ENCODE measurements around the gene TMIGD1.
A peak's percentile ranks its signal among the peaks of the same experiment; 100 is the strongest.
"Not testable (repeated sequence)": the region's sequence is repeated elsewhere in the genome, so short reads cannot be mapped to it uniquely, and the experiment has no call there.

TMIGD1 gene

DNA sequence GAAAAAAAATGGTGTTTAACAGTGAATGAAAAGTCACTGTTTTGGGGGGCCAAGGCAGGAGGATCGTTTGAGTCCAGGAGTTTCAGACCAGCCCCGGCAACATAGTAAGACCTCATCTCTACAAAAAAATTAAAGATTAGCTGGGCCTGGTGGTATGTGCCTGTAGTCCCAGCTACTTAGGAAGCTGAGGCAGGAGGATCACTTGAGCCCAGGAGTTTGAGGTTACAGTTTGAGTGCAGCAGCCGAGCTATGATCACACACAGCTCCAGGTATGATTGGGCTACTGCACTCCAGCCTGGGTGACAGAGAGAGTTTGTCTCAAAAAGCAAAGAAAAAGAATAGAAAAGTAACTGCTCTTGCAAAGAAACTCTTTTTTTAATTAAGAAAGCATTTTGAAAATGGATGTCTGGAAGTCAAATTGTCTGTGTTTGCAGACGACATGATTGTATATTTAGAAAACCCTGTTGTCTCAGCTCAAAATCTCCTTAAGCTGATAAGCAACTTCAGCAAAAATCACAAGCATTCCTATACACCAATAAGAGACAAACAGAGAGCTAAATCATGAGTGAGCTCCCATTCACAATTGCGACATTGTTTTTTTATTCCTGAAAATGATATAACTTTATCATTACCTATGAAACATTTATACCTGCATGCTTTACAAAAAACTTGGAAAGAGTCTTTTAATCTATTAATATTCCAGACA, 24.4 kb upstream of the TMIGD1 start:
- DNase-seq (ENCODE audit: low read depth) = no peak

DNA sequence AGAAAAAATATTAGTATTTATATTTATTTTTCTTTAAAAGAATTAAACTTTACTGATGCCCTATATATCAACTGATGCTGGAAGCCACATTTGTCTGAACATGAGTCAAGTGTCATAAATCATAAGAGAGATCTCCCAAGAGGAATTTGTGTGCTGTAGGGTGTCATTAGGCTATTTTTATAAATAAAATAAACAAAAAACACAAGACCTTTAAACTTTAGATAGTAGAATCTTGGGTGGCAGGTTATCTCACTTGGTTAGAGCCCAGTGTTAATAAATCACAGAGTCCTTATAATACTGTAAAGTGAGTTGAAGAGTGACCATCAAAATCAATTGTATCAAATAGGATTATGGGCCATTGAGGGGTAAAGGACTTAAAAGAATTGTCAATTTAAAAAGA, 23.6 kb upstream of the TMIGD1 start:
- DNase-seq (ENCODE audit: low read depth) = no peak

DNA sequence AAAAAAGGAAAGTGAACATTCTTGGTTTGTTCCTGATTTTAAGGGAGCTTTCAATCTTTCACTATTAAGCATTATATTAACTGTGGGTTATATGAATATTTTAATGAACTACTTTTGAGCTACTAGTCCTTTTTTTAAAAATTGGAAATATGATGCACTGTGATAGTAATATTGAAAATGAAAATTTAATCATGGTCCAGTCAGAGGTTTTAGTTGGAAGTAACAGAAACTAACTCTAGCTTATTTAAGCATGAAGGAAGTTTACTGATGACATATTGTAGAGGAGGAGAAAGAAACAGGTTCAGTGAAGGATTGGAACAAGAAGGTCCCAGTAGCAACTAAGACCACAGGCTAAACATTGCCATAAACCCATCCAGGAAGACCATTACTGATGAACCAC, 20.8 kb upstream of the TMIGD1 start:
- no peak for DNase-seq (ENCODE audit: low read depth)

DNA sequence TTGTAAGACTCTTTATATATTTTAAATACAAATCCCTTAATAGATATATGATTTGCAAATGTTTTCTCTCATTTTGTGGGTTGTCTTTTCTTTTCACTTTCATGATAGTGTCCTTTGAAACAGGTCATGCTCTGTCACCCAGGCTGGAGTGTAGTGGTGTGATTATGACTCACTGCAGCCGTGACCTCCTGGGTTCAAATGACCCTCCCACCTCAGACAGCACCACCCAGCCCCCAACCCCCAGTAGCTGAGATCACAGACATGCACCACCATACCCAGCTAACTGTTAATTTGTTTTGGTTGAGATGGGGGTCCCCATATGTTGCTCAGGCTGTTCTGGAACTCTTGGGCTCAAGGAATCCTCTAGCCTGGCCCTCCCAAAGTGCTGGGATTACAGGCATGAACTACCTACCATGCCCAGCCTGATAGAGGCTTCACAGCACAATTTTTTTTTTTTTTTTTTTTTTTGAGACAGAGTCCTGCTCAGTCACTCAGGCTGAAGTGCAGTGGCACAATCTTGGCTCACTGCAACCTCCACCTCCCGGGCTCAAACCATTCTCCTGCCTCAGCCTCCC, 18.5 kb upstream of the TMIGD1 start:
- DNase-seq (ENCODE audit: low read depth) = no peak

DNA sequence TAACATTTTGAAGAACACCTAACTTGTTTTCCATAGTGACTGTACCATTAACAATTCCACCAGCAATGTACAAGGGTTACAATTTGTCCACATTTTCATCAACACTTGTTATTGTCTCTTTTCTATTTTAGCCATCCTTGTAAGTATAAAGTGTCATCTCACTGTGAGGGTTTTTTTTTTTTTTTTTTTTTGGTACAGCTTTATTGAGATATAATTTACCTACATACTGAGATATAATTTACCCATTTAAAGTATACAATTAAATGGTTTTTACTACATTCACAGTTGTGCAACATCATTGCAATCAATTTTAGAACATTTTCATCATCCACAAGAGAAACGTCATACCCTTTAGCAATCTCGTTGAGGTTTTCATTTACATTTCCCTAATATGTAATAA, 17.9 kb upstream of the TMIGD1 start:
- DNase-seq (ENCODE audit: low read depth) = no peak

DNA sequence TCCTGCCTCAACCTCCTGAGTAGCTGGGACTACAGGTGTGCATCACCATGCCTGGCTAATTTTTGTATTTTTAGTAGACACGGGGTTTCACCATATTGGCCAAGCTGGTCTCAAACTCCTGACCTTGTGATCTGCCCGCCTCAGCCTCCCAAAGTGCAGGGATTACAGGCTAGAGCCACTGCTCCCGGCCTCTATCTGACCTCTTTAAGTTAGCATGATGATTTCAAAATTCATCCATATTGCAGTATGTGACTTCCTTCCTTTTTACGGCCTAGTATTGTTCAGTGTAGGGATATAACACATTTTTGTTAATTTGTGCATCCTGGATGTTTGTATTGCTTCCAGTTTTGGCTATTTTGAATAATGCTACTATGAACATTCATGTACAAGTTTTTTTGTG, 17.4 kb upstream of the TMIGD1 start:
- not testable (repeated sequence) for DNase-seq (ENCODE audit: low read depth)

DNA sequence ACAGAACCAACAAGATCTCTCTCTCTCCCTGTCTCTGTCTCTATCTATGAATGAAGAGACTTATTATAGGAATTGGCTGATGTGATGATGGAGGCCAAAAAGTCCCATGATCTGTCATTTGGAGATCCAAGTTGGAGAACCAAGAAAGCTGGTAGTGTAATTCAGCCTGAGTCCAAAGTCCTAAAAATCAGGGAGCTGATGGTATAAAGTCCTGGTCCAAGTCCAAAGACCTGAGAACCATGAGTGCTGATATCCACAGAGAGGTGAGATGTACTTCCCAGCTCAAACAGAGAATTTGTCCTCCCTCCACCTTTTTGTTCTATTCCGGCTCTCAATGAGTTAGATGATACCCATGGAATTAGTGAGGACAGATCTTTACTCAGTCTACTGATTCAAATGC, 15.4 kb upstream of the TMIGD1 start:
- no peak for DNase-seq (ENCODE audit: low read depth)

DNA sequence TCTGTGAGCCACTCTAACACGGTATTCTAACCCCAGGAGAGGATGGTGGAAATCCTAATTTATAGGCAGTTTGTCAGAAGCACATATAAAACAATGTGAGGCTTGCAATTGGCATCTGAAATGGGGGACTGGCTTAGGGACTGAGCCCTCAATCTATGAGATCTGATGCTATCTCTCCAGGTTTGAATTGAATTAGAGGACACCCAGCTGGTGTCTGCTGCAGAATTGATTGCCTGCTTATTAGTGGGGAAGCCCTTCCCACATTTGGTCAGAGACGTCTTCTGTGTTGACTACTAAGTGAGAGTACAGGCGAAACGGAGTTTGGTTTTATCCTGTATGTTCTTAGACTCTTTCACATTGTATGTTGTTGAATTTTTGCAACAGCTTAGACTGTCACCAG, 13.6 kb upstream of the TMIGD1 start:
- DNase-seq (ENCODE audit: low read depth) = no peak

DNA sequence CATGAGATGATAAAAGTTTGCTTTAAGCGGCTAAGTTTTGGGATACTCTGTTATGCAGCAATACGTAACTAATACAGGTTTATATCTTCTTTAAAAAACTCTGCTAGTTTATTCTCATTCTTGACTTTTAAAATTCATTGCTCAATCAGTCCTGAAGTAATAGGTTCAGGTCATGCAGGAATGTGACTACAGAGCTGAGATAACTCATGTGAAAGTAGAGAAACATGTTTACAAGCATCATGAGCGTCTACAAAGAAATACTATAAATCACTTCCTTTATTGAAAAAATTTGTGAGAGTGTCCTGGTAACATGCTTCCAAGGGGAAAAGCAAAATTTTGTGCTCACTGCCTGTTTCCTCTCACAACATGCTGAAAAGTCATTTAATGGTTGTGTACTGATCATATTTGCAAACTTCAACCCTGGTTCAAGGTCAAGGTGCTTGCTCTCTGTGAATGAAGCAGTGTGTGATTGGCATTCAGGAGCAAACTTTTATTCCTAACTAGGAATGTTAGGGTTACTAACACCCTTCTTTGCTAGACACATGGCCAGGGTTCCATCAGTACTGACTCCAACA, 12.5 kb upstream of the TMIGD1 start:
- DNase-seq (ENCODE audit: low read depth) = no peak

DNA sequence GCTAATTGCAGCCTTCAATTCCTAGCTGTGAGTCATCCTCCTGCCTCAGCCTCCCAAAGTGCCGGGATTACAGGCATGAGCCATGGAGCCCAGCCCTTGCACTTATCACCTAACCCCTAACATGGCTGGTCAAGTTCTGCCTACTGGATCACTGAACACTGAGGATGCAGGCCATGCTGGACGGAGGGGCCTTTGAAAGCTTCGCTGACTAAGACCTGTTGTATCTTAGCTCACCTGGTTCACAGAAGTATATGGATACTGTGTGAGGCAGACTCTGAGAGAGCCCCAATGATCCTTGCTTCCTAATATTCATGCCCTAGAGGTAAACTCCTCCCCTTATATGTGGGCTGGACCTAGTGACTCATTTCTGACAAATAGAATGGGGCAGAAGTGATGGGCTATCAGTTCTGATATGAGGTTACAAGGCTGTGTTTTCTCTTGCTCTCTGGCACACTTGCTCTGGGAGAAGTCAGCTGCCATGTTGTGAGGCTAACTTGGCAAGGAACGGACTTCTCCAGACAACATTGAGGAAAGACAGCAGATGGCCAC, 11.7 kb upstream of the TMIGD1 start:
- DNase-seq (ENCODE audit: low read depth) = no peak

DNA sequence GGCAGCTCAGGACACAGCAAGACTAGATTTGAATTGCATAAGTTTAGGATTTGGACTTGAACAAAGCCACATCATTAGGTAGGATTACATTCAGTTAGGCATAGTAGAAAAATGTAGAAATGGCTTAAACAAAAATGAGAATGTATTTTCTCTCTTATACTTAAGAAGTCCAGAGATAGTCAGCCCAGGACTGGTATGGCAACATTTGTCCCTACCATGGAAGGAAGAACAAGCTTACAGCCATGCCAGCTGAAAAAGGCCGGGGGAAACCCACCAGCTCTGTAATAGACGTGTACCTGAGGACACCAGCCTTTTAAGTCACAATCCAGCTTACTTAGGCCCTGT, 11.2 kb upstream of the TMIGD1 start:
- no peak for DNase-seq (ENCODE audit: low read depth)

DNA sequence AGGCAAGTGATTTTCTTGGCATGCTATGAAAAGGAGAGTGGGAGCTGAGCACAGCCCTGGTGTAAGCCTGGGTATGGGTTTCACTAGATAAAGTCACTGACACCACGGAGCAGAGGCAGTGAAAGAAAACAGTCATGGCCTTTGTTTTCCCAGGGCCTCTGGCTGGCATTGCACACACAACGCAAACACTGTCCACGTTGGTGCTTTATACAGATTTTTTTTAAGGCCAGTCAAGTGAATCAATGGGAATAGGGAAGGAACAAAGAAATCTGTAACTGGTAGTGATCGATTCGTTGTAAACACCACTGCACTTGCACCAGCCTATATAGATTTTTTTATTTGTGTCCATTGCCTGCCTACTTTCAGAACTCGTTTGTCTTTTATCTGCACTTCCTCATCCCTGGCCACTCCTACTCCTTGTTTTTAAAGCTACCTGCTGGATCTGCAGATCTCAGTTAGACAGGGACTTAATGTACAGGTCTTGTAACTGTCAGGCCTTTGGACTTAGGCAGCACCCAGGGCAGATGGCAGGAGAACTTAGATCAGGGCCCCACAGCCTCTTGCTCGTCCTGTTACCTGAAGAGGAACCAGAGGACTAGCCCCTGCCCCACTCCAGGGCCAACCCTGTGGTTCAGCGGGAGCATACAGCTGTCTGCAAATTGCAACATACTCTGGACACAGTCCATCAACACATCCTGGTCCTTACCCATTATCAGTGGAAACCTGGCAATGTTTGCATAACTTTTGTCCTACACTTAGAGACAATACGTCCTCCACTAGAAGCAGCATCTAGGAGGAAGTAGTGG, 10.6 kb upstream of the TMIGD1 start:
- no peak for DNase-seq (ENCODE audit: low read depth)

DNA sequence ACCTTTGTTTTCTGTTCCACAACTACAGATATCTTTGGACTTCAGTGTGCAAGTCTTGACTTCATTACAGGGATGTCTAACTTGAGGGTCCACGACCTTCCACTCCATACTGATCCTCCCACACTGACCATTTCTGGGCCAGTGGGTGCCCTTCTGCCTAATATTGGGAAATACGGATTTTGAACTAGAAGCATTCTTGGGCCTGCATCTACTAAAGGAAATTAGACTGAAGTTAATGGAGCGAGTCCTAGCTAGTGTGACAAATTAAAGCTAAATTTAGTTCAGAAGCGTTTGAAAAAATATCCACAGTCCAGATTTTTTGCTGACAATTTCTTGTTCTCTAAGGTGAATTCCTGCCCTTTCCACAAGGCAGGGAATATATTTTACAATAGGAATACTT, 9.9 kb upstream of the TMIGD1 start:
- DNase-seq (ENCODE audit: low read depth) = no peak

DNA sequence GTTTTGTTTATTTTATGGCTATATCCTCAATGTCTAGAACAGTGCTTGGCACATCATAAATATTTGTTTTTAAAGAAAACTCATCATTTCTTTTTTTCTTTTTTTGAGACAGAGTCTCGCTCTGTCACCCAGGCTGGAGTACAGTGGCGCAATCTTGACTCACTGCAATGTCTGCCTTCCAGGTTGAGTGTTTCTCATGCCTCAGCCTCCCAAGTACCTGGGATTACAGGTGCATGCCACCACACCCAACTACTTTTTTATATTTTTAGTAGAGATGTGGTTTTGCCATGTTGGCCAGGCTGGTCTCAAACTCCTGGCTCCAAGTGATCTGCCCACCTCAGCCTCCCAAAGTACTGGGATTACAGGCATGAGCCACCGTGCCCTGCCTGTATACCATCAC, 9.4 kb upstream of the TMIGD1 start:
- not testable (repeated sequence) for DNase-seq (ENCODE audit: low read depth)

DNA sequence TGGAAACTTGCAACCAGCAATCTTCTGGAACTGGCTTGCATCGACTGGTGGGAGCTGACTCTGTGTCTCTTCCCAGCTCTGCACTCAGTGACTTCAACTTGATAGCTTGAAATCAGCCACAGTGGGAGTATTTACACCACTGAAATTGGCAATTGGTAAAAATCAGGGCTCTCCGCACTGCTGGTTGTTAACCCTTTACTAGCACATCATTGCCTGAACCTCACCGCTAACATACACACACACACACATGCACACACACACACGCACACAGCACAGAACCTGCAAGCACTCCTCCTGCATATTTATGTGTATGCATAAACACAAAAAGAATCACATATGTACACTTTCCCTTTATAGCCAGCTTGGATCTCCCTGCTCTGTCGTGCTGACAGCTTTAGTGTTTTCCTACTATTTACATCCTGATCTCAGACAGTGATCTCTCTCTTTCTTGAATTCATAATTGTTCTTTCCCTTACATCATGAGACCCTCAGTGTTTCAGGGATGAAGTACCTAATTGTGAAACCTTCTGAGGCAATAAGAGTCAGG, 7.9 kb upstream of the TMIGD1 start:
- no peak for DNase-seq (ENCODE audit: low read depth)

DNA sequence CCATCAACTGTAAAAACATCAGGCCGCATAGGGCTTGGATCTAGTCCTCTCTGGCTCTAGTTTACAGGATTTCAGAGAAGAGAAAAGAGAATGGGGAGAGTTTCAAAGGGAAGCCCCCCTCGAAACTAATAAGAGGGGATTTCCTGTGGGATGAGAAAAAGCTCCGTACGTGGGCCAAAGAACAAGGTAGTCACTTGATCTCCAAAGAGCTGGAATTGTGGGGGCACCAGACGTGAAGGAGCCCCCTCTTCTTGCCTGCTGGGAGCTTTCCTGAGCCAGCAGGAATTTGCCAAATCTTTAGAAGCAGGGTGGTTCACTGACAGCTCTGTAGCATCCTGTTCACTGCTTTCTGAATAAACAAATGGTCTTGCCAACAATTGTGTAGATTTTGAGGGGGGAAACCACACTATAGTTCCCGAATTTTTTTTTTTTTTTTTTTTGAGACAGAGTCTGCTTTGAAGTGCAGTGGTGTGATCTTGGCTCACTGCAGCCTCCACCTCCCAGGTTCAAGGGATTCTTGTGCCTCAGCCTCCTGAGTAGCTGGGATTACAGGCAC, 7.0 kb upstream of the TMIGD1 start:
- DNase-seq (ENCODE audit: low read depth) = no peak

DNA sequence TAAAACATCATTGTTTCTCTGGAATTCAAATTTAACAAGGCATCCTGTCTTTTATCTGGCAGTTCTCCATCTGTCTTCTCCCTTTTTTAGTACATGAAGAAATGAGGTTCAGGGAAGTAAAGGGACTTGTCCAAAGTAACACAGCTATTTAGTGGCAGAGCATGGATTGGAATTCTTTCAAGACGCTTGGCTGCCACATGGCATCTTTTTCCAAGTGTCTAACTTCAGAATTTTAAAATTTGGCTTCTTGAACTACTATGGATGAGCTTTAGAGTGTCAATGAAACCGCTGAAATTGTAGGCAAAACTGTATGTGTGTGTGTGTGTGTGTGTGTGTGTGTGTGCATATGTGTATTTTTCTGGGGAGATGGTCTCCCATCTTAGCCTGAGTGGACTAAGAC, 5.2 kb upstream of the TMIGD1 start:
- no peak for DNase-seq (ENCODE audit: low read depth)

DNA sequence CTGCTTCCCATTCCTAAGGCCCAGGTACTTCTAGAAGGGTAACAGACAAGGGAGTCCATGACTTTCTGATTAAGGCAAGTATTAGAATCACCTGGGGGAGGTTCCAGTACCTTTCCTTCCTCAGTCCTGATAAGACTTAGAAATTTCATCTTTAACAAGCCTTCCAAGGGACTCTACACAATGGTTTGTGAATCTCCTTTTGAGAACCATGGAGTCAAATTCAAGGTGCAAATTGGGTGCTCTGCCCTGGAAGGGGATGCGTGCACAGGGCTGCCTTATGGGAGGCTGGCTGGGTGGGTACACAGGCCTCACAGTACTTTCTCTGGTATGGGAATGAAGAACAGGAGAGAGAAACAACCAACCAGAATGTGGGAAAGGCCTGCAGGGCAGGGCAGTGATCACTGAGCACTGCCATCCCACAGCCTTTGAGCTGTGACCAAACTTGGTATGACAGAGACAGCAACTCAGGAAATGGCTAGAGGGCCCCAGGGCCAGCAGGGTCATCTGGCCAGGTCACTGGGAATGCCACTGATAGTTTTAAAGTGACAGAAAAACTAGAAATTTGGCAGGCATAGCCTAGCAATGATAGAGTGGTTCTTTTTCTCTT, 3.6 kb upstream of the TMIGD1 start:
- DNase-seq (ENCODE audit: low read depth) = no peak

DNA sequence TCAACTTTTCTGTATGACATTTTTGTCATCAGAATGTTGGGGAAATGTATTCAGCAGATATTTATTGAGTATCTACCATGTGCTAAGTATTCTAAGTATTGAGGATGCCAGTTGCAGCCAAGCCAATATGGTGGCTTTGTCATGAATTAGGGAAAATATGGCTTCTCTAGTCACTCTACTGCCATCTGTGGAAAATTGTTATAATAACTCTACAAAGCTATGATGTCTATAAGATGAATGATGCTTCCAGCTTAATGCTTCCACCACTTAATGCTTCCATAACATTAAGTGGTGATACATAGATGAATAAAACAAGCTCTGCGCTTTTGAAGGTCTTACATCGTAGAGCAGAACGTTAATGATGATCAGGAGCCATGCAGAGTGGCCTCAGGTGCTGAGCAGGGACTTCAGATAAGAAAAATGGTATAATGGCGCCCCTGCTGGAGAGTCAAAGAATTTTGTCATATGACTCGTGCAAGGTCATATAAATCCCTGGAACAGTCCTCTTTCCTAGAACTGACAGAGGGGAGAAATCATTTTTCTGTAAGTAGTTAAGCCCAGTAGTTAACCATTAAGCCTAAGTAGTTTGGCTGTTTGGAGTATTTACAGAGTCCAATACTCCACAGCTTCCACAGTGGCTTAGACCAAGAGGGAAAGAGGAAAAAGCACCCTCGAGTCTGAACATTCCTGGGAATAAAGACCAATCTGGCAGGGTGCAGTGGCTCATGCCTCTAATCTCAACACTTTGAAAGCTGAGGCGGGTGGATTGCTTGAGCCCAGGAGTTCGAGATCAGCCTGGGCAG, 2.7 kb upstream of the TMIGD1 start:
- DNase-seq (ENCODE audit: low read depth) = peak; percentile 44

DNA sequence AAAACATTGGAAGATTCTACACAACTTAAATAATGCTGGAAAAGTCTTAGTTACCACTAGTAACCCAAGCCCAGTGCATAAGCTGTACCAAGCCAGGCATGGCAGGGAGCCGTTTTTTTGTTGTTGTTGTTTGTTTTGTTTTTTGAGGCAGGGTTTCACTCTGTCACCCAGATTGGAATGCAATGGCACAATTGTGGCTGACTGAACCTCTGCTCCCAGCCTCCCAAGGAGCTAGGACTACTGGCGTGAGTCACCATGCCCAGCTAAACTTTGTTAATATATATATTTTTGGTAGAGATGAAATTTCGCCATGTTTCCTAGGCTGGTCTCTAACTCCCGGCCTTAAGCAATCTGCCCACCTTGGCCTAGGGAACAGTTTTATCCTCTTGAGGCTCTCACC, 564 bp upstream of the TMIGD1 start:
- no peak for DNase-seq (ENCODE audit: low read depth)

DNA sequence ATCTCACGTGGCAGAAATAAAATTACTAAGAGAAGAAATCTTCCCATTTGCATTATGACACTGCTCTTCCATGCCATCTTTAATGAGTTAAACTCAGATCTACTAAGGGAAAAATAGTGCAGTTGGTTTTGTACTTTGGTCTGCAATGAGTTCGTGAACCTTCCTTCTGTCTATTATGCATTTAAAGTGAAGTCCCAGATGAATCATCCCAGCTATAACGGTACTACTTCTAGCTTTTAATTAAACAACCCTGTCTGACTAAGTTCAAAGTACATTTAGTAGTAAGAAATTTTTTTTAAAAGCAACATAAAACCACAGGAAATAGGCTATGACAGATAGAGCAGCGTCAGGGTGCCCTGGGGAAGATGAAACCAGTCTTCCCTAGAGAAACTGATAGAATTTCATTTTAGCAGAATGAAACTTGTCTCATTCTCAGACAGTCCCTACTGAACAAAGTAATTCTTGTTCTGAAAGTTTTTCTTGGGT, 1.8 kb downstream of the TMIGD1 start:
- DNase-seq (ENCODE audit: low read depth) = peak; percentile 35

Data from T follicular helper cell (primary cell).